Measurements from ENCODE around the gene ANO10.

Gene ANO10

GRCh38 chr3:43413676-43414368 lies 208.0 kb downstream of the ANO10 start:
- Histone ChIP-seq H2BK12ac (ENCODE audit: low read length) (no peak overlapping the region), H2BK15ac (ENCODE audit: low read length) (no peak overlapping the region), H3K23ac (ENCODE audit: low read depth, low read length, poor library complexity) (no peak overlapping the region), H4K8ac (ENCODE audit: low read depth, low read length) (no peak overlapping the region), H3K9ac (ENCODE audit: low read depth, low read length, poor library complexity) (no peak overlapping the region), H3K4me2 (ENCODE audit: insufficient read depth, low read length, poor library complexity, severe bottlenecking) (no peak overlapping the region), H3K27ac (replicated peaks; ENCODE audit: low read length) (no peak overlapping the region), H3K27me3 (ENCODE audit: control insufficient read depth in 3 of 3, insufficient read depth in 3 of 3, low read depth in 1 of 3, low read length in 3 of 3) (no peaks in the 10 kb centered on the region), H3K18ac (ENCODE audit: low read length) (peak overlapping the region; percentile 36), H3K4me1 (ENCODE audit: control insufficient read depth in 2 of 2, insufficient read depth in 1 of 2, low read depth in 1 of 2, low read length in 2 of 2) (peaks cover 5 to 6% of the 10 kb centered on the region in 2 donors), H3K4me3 (ENCODE audit: low read length in 2 of 2) (no peak overlapping the region), H2AK5ac (ENCODE audit: low read depth, low read length) (no peak overlapping the region), H2AFZ (ENCODE audit: low read length) (no peak overlapping the region), H3K9me3 (replicated peaks in 1 of 2; ENCODE audit: control insufficient read depth in 2 of 2, insufficient read depth in 1 of 2, low read depth in 1 of 2, low read length in 2 of 2) (no peaks in the 10 kb centered on the region), H2BK5ac (ENCODE audit: low read length) (no peak overlapping the region), H3K36me3 (replicated peaks in 1 of 2; ENCODE audit: control insufficient read depth in 2 of 2, insufficient read depth in 2 of 2, low read length in 2 of 2) (no peaks in the 10 kb centered on the region), H3K79me1 (ENCODE audit: low read depth, low read length) (no peaks in the 10 kb centered on the region), H3K4ac (ENCODE audit: low read length) (no peak overlapping the region), H4K91ac (ENCODE audit: low read depth, low read length, poor library complexity) (no peak overlapping the region), H3K14ac (ENCODE audit: low read length) (no peak overlapping the region), H2BK120ac (ENCODE audit: low read depth, low read length) (no peak overlapping the region)
- DNase-seq (ENCODE audit: low spot score): no peak
- no CpG with 5 or more reads among the region's 7 CpGs for WGBS, 2 donors (ENCODE audit: extremely low coverage in 2 of 2, insufficient read length in 2 of 2, insufficient replicate concordance in 1 of 2)

DNA sequence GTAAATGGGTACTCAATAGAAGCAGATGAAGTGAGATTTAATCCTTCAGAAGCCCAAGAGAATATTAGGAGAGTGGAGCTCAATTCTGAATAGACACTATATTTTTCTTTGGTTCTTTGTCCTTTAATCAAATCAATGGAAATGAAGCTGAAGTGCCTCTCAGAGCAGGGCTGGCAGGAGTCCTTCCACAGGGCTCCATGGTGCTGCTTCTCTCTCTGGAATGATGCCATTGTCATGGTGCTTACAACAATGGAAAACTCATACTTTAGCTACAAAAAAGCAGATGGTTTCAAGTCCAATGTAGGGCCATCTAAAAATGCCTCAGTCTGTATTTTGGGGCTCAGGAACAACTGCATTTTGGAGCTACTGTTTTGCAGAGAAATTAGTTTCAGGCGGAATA lies 210.4 kb downstream of the ANO10 start:
- Histone ChIP-seq H3K4me1 (ENCODE audit: control insufficient read depth in 2 of 2, insufficient read depth in 1 of 2, low read depth in 1 of 2, low read length in 2 of 2) (peaks cover 5 to 6% of the 10 kb centered on the region in 2 donors), H4K91ac (ENCODE audit: low read depth, low read length, poor library complexity) (no peak overlapping the region), H2AK5ac (ENCODE audit: low read depth, low read length) (no peak overlapping the region), H2BK15ac (ENCODE audit: low read length) (no peak overlapping the region), H3K27ac (replicated peaks; ENCODE audit: low read length) (no peak overlapping the region), H3K4me3 (ENCODE audit: low read length in 2 of 2) (no peak overlapping the region), H3K36me3 (replicated peaks in 1 of 2; ENCODE audit: control insufficient read depth in 2 of 2, insufficient read depth in 2 of 2, low read length in 2 of 2) (no peaks in the 10 kb centered on the region), H2BK12ac (ENCODE audit: low read length) (no peak overlapping the region), H3K4ac (ENCODE audit: low read length) (no peak overlapping the region), H3K9ac (ENCODE audit: low read depth, low read length, poor library complexity) (no peak overlapping the region), H3K23ac (ENCODE audit: low read depth, low read length, poor library complexity) (no peak overlapping the region), H3K9me3 (replicated peaks in 1 of 2; ENCODE audit: control insufficient read depth in 2 of 2, insufficient read depth in 1 of 2, low read depth in 1 of 2, low read length in 2 of 2) (no peaks in the 10 kb centered on the region), H4K8ac (ENCODE audit: low read depth, low read length) (no peak overlapping the region), H3K79me1 (ENCODE audit: low read depth, low read length) (no peaks in the 10 kb centered on the region), H3K4me2 (ENCODE audit: insufficient read depth, low read length, poor library complexity, severe bottlenecking) (no peak overlapping the region), H2BK5ac (ENCODE audit: low read length) (no peak overlapping the region), H2BK120ac (ENCODE audit: low read depth, low read length) (no peak overlapping the region), H3K27me3 (ENCODE audit: control insufficient read depth in 3 of 3, insufficient read depth in 3 of 3, low read depth in 1 of 3, low read length in 3 of 3) (no peaks in the 10 kb centered on the region), H2AFZ (ENCODE audit: low read length) (no peak overlapping the region), H3K18ac (ENCODE audit: low read length) (no peak overlapping the region), H3K14ac (ENCODE audit: low read length) (no peak overlapping the region)
- WGBS, 2 donors (ENCODE audit: extremely low coverage in 2 of 2, insufficient read length in 2 of 2, insufficient replicate concordance in 1 of 2): no CpG with 5 or more reads among the region's 1 CpG
- no peak for DNase-seq (ENCODE audit: low spot score)

DNA sequence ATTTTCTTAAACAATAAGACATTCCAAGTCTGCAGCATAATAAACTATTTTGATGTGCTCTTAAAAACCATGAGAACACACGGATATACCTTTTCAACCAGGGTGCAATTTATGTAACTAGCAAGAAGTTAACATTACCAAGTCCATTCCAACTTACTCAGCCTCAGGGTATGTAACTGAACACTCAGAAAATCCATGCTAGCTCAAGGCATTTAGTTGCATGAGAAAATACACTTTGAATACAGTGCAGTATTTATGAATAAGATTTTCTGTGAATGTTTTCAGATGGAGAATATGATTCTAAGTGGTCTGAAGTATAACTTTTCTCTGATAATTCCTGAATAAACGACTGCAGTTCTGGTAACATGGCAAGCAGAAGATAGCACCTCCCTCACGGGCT lies 211.2 kb downstream of the ANO10 start:
- Histone ChIP-seq H3K14ac (ENCODE audit: low read length) (no peak overlapping the region), H3K4ac (ENCODE audit: low read length) (no peak overlapping the region), H2AK5ac (ENCODE audit: low read depth, low read length) (no peak overlapping the region), H2BK5ac (ENCODE audit: low read length) (no peak overlapping the region), H3K18ac (ENCODE audit: low read length) (no peak overlapping the region), H3K4me2 (ENCODE audit: insufficient read depth, low read length, poor library complexity, severe bottlenecking) (no peak overlapping the region), H3K27me3 (ENCODE audit: control insufficient read depth in 3 of 3, insufficient read depth in 3 of 3, low read depth in 1 of 3, low read length in 3 of 3) (peaks cover 0 to 2% (median 0%) of the 10 kb centered on the region in 3 experiments), H3K23ac (ENCODE audit: low read depth, low read length, poor library complexity) (no peak overlapping the region), H2AFZ (ENCODE audit: low read length) (no peak overlapping the region), H3K36me3 (replicated peaks in 1 of 2; ENCODE audit: control insufficient read depth in 2 of 2, insufficient read depth in 2 of 2, low read length in 2 of 2) (no peaks in the 10 kb centered on the region), H3K79me1 (ENCODE audit: low read depth, low read length) (no peaks in the 10 kb centered on the region), H2BK15ac (ENCODE audit: low read length) (no peak overlapping the region), H2BK120ac (ENCODE audit: low read depth, low read length) (no peak overlapping the region), H3K27ac (replicated peaks; ENCODE audit: low read length) (no peak overlapping the region), H3K9ac (ENCODE audit: low read depth, low read length, poor library complexity) (no peak overlapping the region), H3K9me3 (replicated peaks in 1 of 2; ENCODE audit: control insufficient read depth in 2 of 2, insufficient read depth in 1 of 2, low read depth in 1 of 2, low read length in 2 of 2) (no peaks in the 10 kb centered on the region), H3K4me1 (ENCODE audit: control insufficient read depth in 2 of 2, insufficient read depth in 1 of 2, low read depth in 1 of 2, low read length in 2 of 2) (peaks cover 5 to 6% of the 10 kb centered on the region in 2 donors), H2BK12ac (ENCODE audit: low read length) (no peak overlapping the region), H4K91ac (ENCODE audit: low read depth, low read length, poor library complexity) (no peak overlapping the region), H4K8ac (ENCODE audit: low read depth, low read length) (no peak overlapping the region), H3K4me3 (ENCODE audit: low read length in 2 of 2) (no peak overlapping the region)
- no CpG with 5 or more reads among the region's 3 CpGs for WGBS, 2 donors (ENCODE audit: extremely low coverage in 2 of 2, insufficient read length in 2 of 2, insufficient replicate concordance in 1 of 2)
- DNase-seq (ENCODE audit: low spot score): no peak

GRCh38 chr3:43409506-43409905 lies 212.3 kb downstream of the ANO10 start:
- Histone ChIP-seq H2AFZ (ENCODE audit: low read length) (no peak overlapping the region), H3K9me3 (replicated peaks in 1 of 2; ENCODE audit: control insufficient read depth in 2 of 2, insufficient read depth in 1 of 2, low read depth in 1 of 2, low read length in 2 of 2) (no peaks in the 10 kb centered on the region), H3K4me2 (ENCODE audit: insufficient read depth, low read length, poor library complexity, severe bottlenecking) (no peak overlapping the region), H3K9ac (ENCODE audit: low read depth, low read length, poor library complexity) (no peak overlapping the region), H3K36me3 (replicated peaks in 1 of 2; ENCODE audit: control insufficient read depth in 2 of 2, insufficient read depth in 2 of 2, low read length in 2 of 2) (no peaks in the 10 kb centered on the region), H3K4me1 (ENCODE audit: control insufficient read depth in 2 of 2, insufficient read depth in 1 of 2, low read depth in 1 of 2, low read length in 2 of 2) (peaks cover 5 to 6% of the 10 kb centered on the region in 2 donors), H4K91ac (ENCODE audit: low read depth, low read length, poor library complexity) (no peak overlapping the region), H2BK15ac (ENCODE audit: low read length) (no peak overlapping the region), H3K18ac (ENCODE audit: low read length) (no peak overlapping the region), H2BK12ac (ENCODE audit: low read length) (no peak overlapping the region), H3K27ac (replicated peaks; ENCODE audit: low read length) (no peak overlapping the region), H3K79me1 (ENCODE audit: low read depth, low read length) (no peaks in the 10 kb centered on the region), H3K14ac (ENCODE audit: low read length) (no peak overlapping the region), H4K8ac (ENCODE audit: low read depth, low read length) (no peak overlapping the region), H3K4me3 (ENCODE audit: low read length in 2 of 2) (no peak overlapping the region), H3K4ac (ENCODE audit: low read length) (no peak overlapping the region), H2AK5ac (ENCODE audit: low read depth, low read length) (no peak overlapping the region), H2BK5ac (ENCODE audit: low read length) (no peak overlapping the region), H3K23ac (ENCODE audit: low read depth, low read length, poor library complexity) (no peak overlapping the region), H3K27me3 (ENCODE audit: control insufficient read depth in 3 of 3, insufficient read depth in 3 of 3, low read depth in 1 of 3, low read length in 3 of 3) (peaks cover 0 to 2% (median 0%) of the 10 kb centered on the region in 3 experiments), H2BK120ac (ENCODE audit: low read depth, low read length) (no peak overlapping the region)
- DNase-seq (ENCODE audit: low spot score): no peak
- WGBS, 2 donors (ENCODE audit: extremely low coverage in 2 of 2, insufficient read length in 2 of 2, insufficient replicate concordance in 1 of 2): no CpG with 5 or more reads among the region's 4 CpGs
